ENCODE measurements around the gene ADAMTS7. TPM values are rescaled to one million over a fixed set of nuclear protein-coding genes. Genes with fewer than 3 reads are reported as not detected.

Gene ADAMTS7
- total and polyA plus RNA-seq, 2 of the 8 experiments (the other 6 are each of a cell fraction or from before 2014, with no cell fraction given) = 27.9 to 45.2 TPM

DNA sequence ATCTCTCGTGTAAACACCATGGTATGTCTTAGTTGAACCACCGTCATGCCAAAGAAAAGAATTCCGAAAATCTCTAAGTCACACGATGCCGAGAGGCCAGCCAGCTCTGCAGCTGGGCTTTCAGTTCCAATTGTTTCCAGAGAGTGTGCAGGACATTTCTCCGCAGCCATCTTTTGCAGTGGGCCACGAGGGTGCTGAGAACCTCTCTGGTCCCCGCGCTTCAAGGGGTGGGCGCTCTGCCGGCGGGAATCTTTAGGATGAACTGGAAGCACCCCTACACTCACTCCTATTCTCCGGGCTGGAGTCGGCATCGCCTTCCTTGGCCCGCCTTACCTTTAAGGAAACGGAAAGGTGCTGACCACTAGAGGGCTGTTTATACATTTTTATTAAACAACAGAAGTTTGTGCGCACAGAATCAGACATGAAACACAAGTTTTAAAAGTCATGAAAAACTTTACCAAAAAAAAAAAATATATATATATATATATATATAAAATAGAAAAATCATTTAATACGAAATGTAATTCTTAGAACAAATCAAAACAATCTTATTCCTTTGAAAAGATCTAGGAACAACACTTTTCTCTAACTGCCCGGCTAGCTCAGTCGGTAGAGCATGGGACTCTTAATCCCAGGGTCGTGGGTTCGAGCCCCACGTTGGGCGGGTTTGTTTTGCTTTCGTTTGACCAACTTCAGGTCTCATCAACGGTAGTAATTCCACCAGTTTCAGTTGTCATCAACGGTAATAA lies 48.9 kb upstream of the ADAMTS7 start (continued):
- TF ChIP-seq, protein P1, sequence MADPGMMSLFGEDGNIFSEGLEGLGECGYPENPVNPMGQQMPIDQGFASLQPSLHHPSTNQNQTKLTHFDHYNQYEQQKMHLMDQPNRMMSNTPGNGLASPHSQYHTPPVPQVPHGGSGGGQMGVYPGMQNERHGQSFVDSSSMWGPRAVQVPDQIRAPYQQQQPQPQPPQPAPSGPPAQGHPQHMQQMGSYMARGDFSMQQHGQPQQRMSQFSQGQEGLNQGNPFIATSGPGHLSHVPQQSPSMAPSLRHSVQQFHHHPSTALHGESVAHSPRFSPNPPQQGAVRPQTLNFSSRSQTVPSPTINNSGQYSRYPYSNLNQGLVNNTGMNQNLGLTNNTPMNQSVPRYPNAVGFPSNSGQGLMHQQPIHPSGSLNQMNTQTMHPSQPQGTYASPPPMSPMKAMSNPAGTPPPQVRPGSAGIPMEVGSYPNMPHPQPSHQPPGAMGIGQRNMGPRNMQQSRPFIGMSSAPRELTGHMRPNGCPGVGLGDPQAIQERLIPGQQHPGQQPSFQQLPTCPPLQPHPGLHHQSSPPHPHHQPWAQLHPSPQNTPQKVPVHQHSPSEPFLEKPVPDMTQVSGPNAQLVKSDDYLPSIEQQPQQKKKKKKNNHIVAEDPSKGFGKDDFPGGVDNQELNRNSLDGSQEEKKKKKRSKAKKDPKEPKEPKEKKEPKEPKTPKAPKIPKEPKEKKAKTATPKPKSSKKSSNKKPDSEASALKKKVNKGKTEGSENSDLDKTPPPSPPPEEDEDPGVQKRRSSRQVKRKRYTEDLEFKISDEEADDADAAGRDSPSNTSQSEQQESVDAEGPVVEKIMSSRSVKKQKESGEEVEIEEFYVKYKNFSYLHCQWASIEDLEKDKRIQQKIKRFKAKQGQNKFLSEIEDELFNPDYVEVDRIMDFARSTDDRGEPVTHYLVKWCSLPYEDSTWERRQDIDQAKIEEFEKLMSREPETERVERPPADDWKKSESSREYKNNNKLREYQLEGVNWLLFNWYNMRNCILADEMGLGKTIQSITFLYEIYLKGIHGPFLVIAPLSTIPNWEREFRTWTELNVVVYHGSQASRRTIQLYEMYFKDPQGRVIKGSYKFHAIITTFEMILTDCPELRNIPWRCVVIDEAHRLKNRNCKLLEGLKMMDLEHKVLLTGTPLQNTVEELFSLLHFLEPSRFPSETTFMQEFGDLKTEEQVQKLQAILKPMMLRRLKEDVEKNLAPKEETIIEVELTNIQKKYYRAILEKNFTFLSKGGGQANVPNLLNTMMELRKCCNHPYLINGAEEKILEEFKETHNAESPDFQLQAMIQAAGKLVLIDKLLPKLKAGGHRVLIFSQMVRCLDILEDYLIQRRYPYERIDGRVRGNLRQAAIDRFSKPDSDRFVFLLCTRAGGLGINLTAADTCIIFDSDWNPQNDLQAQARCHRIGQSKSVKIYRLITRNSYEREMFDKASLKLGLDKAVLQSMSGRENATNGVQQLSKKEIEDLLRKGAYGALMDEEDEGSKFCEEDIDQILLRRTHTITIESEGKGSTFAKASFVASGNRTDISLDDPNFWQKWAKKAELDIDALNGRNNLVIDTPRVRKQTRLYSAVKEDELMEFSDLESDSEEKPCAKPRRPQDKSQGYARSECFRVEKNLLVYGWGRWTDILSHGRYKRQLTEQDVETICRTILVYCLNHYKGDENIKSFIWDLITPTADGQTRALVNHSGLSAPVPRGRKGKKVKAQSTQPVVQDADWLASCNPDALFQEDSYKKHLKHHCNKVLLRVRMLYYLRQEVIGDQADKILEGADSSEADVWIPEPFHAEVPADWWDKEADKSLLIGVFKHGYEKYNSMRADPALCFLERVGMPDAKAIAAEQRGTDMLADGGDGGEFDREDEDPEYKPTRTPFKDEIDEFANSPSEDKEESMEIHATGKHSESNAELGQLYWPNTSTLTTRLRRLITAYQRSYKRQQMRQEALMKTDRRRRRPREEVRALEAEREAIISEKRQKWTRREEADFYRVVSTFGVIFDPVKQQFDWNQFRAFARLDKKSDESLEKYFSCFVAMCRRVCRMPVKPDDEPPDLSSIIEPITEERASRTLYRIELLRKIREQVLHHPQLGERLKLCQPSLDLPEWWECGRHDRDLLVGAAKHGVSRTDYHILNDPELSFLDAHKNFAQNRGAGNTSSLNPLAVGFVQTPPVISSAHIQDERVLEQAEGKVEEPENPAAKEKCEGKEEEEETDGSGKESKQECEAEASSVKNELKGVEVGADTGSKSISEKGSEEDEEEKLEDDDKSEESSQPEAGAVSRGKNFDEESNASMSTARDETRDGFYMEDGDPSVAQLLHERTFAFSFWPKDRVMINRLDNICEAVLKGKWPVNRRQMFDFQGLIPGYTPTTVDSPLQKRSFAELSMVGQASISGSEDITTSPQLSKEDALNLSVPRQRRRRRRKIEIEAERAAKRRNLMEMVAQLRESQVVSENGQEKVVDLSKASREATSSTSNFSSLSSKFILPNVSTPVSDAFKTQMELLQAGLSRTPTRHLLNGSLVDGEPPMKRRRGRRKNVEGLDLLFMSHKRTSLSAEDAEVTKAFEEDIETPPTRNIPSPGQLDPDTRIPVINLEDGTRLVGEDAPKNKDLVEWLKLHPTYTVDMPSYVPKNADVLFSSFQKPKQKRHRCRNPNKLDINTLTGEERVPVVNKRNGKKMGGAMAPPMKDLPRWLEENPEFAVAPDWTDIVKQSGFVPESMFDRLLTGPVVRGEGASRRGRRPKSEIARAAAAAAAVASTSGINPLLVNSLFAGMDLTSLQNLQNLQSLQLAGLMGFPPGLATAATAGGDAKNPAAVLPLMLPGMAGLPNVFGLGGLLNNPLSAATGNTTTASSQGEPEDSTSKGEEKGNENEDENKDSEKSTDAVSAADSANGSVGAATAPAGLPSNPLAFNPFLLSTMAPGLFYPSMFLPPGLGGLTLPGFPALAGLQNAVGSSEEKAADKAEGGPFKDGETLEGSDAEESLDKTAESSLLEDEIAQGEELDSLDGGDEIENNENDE (IDR thresholded peaks at IDR 0.05; ENCODE audit: insufficient replicate concordance, low read length) = no peak
- TF ChIP-seq POLR2AphosphoS5 (IDR thresholded peaks at IDR 0.05; ENCODE audit: low read depth, low read length) (peak; percentile 74), NRF1 (IDR thresholded peaks at IDR 0.05; ENCODE audit: low read depth, low read length) (no peak; the same call in 1 of the 2 replicates), SAP30 (IDR thresholded peaks at IDR 0.05; ENCODE audit: insufficient read depth, insufficient replicate concordance, low read length) (no peak), BCL11A (IDR thresholded peaks at IDR 0.05; ENCODE audit: low read depth in 2 of 2, low read length in 2 of 2) (no peak), TAF7 (optimal IDR thresholded peaks at IDR 0.05; ENCODE audit: borderline replicate concordance, low read depth, low read length) (peak; percentile 81), SUZ12 (IDR thresholded peaks at IDR 0.05; ENCODE audit: low read length) (no peak), SIRT6 (IDR thresholded peaks at IDR 0.05; ENCODE audit: low read length) (no peak), TBP (IDR thresholded peaks at IDR 0.05; ENCODE audit: low read depth, low read length) (peak; percentile 99), BRCA1 (IDR thresholded peaks at IDR 0.05; ENCODE audit: low read depth, low read length) (no peak), EGR1 (IDR thresholded peaks at IDR 0.05; ENCODE audit: borderline replicate concordance, low read depth, low read length) (no peak)

Measured in H1 (cell line).